ENCODE measurements around the gene EFNB2.

EFNB2 gene

DNA sequence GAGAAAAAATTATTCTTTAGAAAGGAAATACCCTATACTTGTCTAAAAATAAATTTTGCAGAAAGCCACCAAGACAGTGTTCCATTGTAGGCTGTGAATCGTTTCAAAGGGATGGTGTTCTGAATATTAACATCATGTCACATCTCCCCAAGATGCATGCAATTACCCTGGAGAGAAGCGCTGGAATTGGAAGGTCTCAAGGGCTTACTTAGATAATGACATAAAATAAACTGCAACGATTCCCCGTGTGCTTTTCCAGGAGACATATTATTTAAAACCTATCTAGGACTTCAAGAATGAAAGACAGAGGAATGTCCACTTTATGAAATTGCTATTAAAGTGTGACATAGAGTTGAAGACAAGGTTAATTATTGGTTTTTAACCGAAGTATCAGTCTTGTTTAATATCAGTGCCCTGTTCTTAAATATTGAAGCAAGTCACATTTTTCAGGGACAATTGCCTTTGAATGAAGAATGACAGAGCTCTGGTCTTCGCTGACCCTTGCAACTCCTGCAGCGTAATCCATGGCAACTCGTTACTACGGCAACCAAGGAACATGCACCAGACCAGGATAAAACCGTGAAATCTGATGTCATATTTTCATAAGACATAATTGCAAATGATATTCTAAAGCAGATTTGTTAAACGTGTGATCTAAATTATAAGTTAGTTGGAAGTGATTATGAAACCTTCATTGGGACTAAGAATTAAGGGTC lies 91.7 kb downstream of the EFNB2 start:
- TF ChIP-seq, protein P1, sequence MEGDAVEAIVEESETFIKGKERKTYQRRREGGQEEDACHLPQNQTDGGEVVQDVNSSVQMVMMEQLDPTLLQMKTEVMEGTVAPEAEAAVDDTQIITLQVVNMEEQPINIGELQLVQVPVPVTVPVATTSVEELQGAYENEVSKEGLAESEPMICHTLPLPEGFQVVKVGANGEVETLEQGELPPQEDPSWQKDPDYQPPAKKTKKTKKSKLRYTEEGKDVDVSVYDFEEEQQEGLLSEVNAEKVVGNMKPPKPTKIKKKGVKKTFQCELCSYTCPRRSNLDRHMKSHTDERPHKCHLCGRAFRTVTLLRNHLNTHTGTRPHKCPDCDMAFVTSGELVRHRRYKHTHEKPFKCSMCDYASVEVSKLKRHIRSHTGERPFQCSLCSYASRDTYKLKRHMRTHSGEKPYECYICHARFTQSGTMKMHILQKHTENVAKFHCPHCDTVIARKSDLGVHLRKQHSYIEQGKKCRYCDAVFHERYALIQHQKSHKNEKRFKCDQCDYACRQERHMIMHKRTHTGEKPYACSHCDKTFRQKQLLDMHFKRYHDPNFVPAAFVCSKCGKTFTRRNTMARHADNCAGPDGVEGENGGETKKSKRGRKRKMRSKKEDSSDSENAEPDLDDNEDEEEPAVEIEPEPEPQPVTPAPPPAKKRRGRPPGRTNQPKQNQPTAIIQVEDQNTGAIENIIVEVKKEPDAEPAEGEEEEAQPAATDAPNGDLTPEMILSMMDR (conservative IDR thresholded peaks at IDR 0.05) = no peak
- H3K27ac ChIP-seq = no peak overlapping the region

DNA sequence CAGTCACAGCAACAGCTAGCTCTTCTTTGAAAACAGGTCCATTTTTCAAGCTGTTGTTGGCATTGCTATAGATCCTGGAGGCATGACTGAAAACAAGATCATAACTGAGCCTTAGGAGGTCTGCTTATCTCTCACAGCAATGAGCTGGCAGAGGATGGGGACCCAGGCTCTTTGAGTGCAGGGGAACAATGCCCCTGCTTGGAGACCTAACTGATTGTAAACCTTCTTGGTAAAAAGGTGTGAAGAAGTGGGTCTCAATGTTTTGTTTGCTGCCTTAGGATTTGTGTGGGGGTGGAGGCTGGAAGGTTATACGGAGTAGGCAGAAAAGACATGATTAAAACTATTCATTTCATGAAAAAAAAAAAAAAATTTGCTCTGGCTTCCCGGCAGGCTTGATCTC lies 94.6 kb downstream of the EFNB2 start:
- TF ChIP-seq, protein P1 (conservative IDR thresholded peaks at IDR 0.05) = no peak
- H3K27ac ChIP-seq = no peak overlapping the region
